Left renal pelvis (tissue), 4 donors: Measurements from ENCODE around the gene RUFY1. TPM values are rescaled to one million over a fixed set of nuclear protein-coding genes. Genes with fewer than 3 reads are reported as not detected.
"Not testable (repeated sequence)": the region's sequence is repeated elsewhere in the genome, so short reads cannot be mapped to it uniquely, and the experiment has no call there.

ENCODE experiments used
- DNase-seq, 4 donors: peaks; one replicate each; pipeline ENCODE4 v3.0.0-alpha.2; 2013; ENCODE audit warnings: low read depth in 4 of 4, low spot score in 3 of 4
- polyA plus RNA-seq, 4 donors: library from polyadenylated mRNA; unstranded; fragments of 120-200 nt; gene quantifications; one replicate each; pipeline ENCODE4 v1.2.1, GENCODE V29; 2013; ENCODE audit not compliant: insufficient read length in 4 of 4

Gene RUFY1
- polyA plus RNA-seq, 4 donors: 51.6 to 91.5 (median 83.7) TPM

GRCh38 chr5:179657302-179658178 is 107.2 kb downstream of the RUFY1 start:
- not testable (repeated sequence) for DNase-seq

GRCh38 chr5:179658179-179658856 is 108.0 kb downstream of the RUFY1 start:
- not testable (repeated sequence) for DNase-seq

Other genes starting within 250 kb of the RUFY1 start
- 10 to 100 TPM in 3 of 4 donors, 1 to 10 TPM in 1; 9.8 to 78.6 (median 14.0) TPM for gene ADAMTS2, start 205.1 kb upstream of the RUFY1 start, polyA plus RNA-seq
- gene HNRNPH1, start 73.1 kb downstream of the RUFY1 start, polyA plus RNA-seq: 1,000 to 10,000 TPM in 3 of 4 donors, 100 to 1,000 TPM in 1; 889 to 1,576 (median 1,143) TPM
- gene CBY3, start 130.5 kb downstream of the RUFY1 start, polyA plus RNA-seq: 1 to 10 TPM in 1 of 4 donors, under 1 TPM in 3; 0.23 to 1.4 (median 0.27) TPM
- 100 to 1,000 TPM; 384 to 691 (median 559) TPM for gene CANX, start 148.4 kb downstream of the RUFY1 start, polyA plus RNA-seq
- gene MAML1, start 182.3 kb downstream of the RUFY1 start, polyA plus RNA-seq: 10 to 100 TPM; 40.1 to 47.1 (median 43.2) TPM
- gene LTC4S, start 243.4 kb downstream of the RUFY1 start, polyA plus RNA-seq: 1 to 10 TPM; 2.2 to 4.6 (median 3.4) TPM